K562 (cell line): ENCODE data around the gene EIF4E1B. TPM values are rescaled to one million over a fixed set of nuclear protein-coding genes. Genes with fewer than 3 reads are reported as not detected.
A peak's percentile ranks its signal among the peaks of the same experiment; 100 is the strongest.

Experiments used
- ATAC-seq: fragments of 200-7000 bp; cut with Tn5 transposase; 3 replicates; pipeline ENCODE4 v1.9.1; 2020; ENCODE audit warnings: moderate library complexity
- BruUV-seq: library from RNA; stranded (reverse); fragments of 400-500 nt; replicated peaks from 2 replicates; lab custom pipeline; 2021; lab: Mats Ljungman, UMichigan
- CTCF ChIA-PET: fragments of 300-600 bp; formaldehyde crosslinking; extraction: SDS; loops from one replicate; lab custom pipeline; 2021; ENCODE audit warnings: low intra/inter-chr PET ratio; lab: Yijun Ruan, JAX
- POLR2A ChIA-PET: fragments of 300-600, 350-650 bp; sonication (Branson Sonifier 250); formaldehyde crosslinking; extraction: SDS; loops from one replicate; lab custom pipeline; 2021; ENCODE audit warnings: antibody characterized with exemption, inconsistent platforms; lab: Yijun Ruan, JAX
- DNase-seq, 4 experiments: peaks; one replicate each; pipeline versions ENCODE4 v3.0.0 to v3.0.0-alpha.2; 2011 to 2018; ENCODE audit warnings: low spot score in 3 of 4, mixed read lengths in 3 of 4; ENCODE audit errors: extremely low read depth in 1 of 4
- FAIRE-seq: peaks from 2 replicates; lab custom pipeline; 2011; peaks lifted over from hg19 to GRCh38; lab: Jason Lieb, UNC
- H2AFZ ChIP-seq: 2 replicates; pipeline ENCODE4 v1.6.0; 2011; ENCODE audit warnings: low read depth, low read length, control low read depth, inconsistent platforms
- H3K27ac ChIP-seq: fragments of 200-600 bp; 3 replicates; pipeline ENCODE4 v1.8.0; 2011; ENCODE audit warnings: low read depth, mild to moderate bottlenecking, control low read depth, inconsistent platforms, low read length, moderate library complexity, mixed read lengths; ENCODE audit errors: extremely low read depth
- H3K27me3 ChIP-seq, 2 experiments: fragments of 300-600 bp in 1 of 2; 2 replicates in 1 of 2; 3 replicates in 1 of 2; pipeline versions ENCODE4 v1.6.0 to v1.8.0; 2011; ENCODE audit warnings: inconsistent platforms in 2 of 2, low read length in 2 of 2, mild to moderate bottlenecking in 1 of 2, mixed read lengths in 1 of 2, moderate library complexity in 1 of 2; ENCODE audit not compliant: control insufficient read depth in 2 of 2, insufficient read depth in 2 of 2
- H3K36me3 ChIP-seq: fragments of 300-600 bp; 3 replicates; pipeline ENCODE4 v1.8.0; 2011; ENCODE audit warnings: mild to moderate bottlenecking, low read length, inconsistent platforms; ENCODE audit not compliant: control insufficient read depth, insufficient read depth
- H3K4me1 ChIP-seq, 2 experiments: fragments of 200-600 bp in 1 of 2; replicated peaks in 1 of 2; 2 replicates in 1 of 2; 3 replicates in 1 of 2; pipeline versions ENCODE4 v1.5.1 to v1.8.0; 2011; ENCODE audit warnings: inconsistent platforms in 2 of 2, low read length in 2 of 2, mild to moderate bottlenecking in 1 of 2, mixed read lengths in 1 of 2, moderate library complexity in 1 of 2; ENCODE audit not compliant: control insufficient read depth in 2 of 2, insufficient read depth in 2 of 2
- H3K4me2 ChIP-seq: 2 replicates; pipeline ENCODE4 v1.6.1; 2011; ENCODE audit warnings: low read length, control low read depth, inconsistent platforms, mixed read lengths; ENCODE audit not compliant: insufficient read depth
- H3K4me3 ChIP-seq: fragments of 200-600 bp; sonication (generic), shearing (Covaris generic); 2 replicates; pipeline ENCODE4 v1.5.1; 2016; ENCODE audit warnings: control low read depth, inconsistent platforms
- H3K79me2 ChIP-seq: fragments of 200-600 bp; 3 replicates; pipeline ENCODE4 v1.8.0; 2011; ENCODE audit warnings: low read length, inconsistent platforms; ENCODE audit not compliant: control insufficient read depth, insufficient read depth
- H3K9ac ChIP-seq, 2 experiments: 2 replicates each; pipeline versions ENCODE4 v1.6.0 to v1.6.1; 2011; ENCODE audit warnings: low read depth in 2 of 2, low read length in 2 of 2, control low read depth in 1 of 2, inconsistent platforms in 1 of 2, mild to moderate bottlenecking in 1 of 2, mixed read lengths in 1 of 2; ENCODE audit not compliant: insufficient read depth in 1 of 2
- H3K9me1 ChIP-seq: one replicate; pipeline ENCODE4 v1.6.0; 2011; ENCODE audit warnings: inconsistent platforms, mild to moderate bottlenecking, low read length, moderate library complexity; ENCODE audit not compliant: control insufficient read depth, insufficient read depth
- H3K9me3 ChIP-seq: replicated peaks from 2 replicates; pipeline ENCODE4 v1.5.1; 2011; ENCODE audit warnings: low read depth, low read length, inconsistent platforms; ENCODE audit not compliant: control insufficient read depth, insufficient read depth
- H4K20me1 ChIP-seq: replicated peaks from 2 replicates; pipeline ENCODE4 v1.6.1; 2011; ENCODE audit warnings: low read length, inconsistent platforms, mixed read lengths; ENCODE audit not compliant: control insufficient read depth, insufficient read depth
- ETV6 ChIP-seq, 3 experiments: fragments of 150-350 bp in 1 of 3; sonication (generic) in 1 of 3; formaldehyde crosslinking in 1 of 3; IDR thresholded peaks; 2 replicates each; pipeline versions ENCODE4 v1.6.1 to v1.8.0; 2014 to 2022; ENCODE audit warnings: borderline replicate concordance in 2 of 3, low read depth in 2 of 3, antibody characterized with exemption in 1 of 3, low read length in 1 of 3, mild to moderate bottlenecking in 1 of 3, missing genetic modification reagents in 1 of 3
- GTF2A2 ChIP-seq: IDR thresholded peaks from 2 replicates; pipeline ENCODE4 v1.6.1; 2016; ENCODE audit warnings: mild to moderate bottlenecking, missing genetic modification characterization, missing compliant biosample characterization
- MAZ ChIP-seq, 2 experiments: fragments of 450-650 bp in 1 of 2; sonication (generic) in 1 of 2; formaldehyde crosslinking; IDR thresholded peaks in 1 of 2; conservative IDR thresholded peaks in 1 of 2; 2 replicates each; pipeline versions ENCODE4 v1.4.0 to v1.5.0; 2020; ENCODE audit warnings: mild to moderate bottlenecking in 1 of 2, missing genetic modification reagents in 1 of 2
- MTA2 ChIP-seq: fragments of 450-650 bp; IDR thresholded peaks from 2 replicates; pipeline ENCODE4 v1.6.1; 2016; ENCODE audit warnings: low read depth
- NFIX ChIP-seq: fragments of 250-450 bp; sonication (Bioruptor Pico); IDR thresholded peaks from 2 replicates; pipeline ENCODE4 v1.4.0; 2020; ENCODE audit warnings: low read depth, mild to moderate bottlenecking, moderate library complexity
- RUNX1 ChIP-seq: sonication (generic); IDR thresholded peaks from 2 replicates; pipeline ENCODE4 v1.6.1; 2016; ENCODE audit warnings: antibody characterized with exemption, low read depth
- TCFL5 ChIP-seq: fragments of 250-450 bp; sonication (Bioruptor Pico); conservative IDR thresholded peaks from 2 replicates; pipeline ENCODE4 v1.6.1; 2021; ENCODE audit warnings: mild to moderate bottlenecking, moderate library complexity, matching md5 sums
- WGBS: fragments of 100-300 bp; shearing (Covaris generic); methylation state at CpG from one replicate; pipeline ENCODE4 v1.1.6; 2016; ENCODE audit warnings: low coverage, mixed read lengths; ENCODE audit not compliant: insufficient coverage; ENCODE audit errors: missing lambda C conversion rate; 5-methylcytosine and 5-hydroxymethylcytosine counted together
- in situ Hi-C: fragments of 300-500 bp; cut with MboI; formaldehyde crosslinking; loops from 4 replicates; pipeline ENCODE4 v1.15.0; 2018; ENCODE audit warnings: inconsistent platforms, mixed read lengths
- intact Hi-C: fragments of 100-400 bp; cut with micrococcal nuclease; formaldehyde crosslinking; loops from 2 replicates; pipeline ENCODE4 v1.14.2; 2022
- polyA plus RNA-seq, 8 experiments: library from polyadenylated mRNA; depleted of rRNA in 4 of 8; stranded (reverse) in 5 of 8; unstranded in 3 of 8; fragments of >200 nt; fragmentation: Nextera tagmentation in 2 of 8; fragmentation: Illumina TruSeq in 1 of 8; extraction: Ambion mirVana in 2 of 8; extraction: Trizol in 1 of 8; gene quantifications; 2 replicates each; pipeline versions ENCODE4 v1.2.1 to v1.2.3, GENCODE V29; 2011 to 2014; ENCODE audit warnings: inconsistent platforms in 1 of 8, missing spikeins in 1 of 8
- total RNA-seq, 7 experiments: library from RNA; depleted of rRNA in 6 of 7; stranded (reverse); fragments of >200 nt in 6 of 7; fragmentation: Illumina TruSeq in 2 of 7; extraction: Trizol in 2 of 7; gene quantifications; 2 replicates each; pipeline versions ENCODE4 v1.2.1 to v1.2.3, GENCODE V29; 2011 to 2021; ENCODE audit warnings: low replicate concordance in 1 of 7
- TF ChIP-seq, protein P1 (sequence below): fragments of 200-800 bp; sonication (Bioruptor generic); IDR thresholded peaks from 2 replicates; pipeline ENCODE4 v1.6.1; 2017; ENCODE audit warnings: missing genetic modification characterization, missing compliant biosample characterization
- TF ChIP-seq, protein P2 (sequence below): fragments of 450-650 bp; formaldehyde crosslinking; IDR thresholded peaks from 2 replicates; pipeline ENCODE4 v1.4.0; 2022; ENCODE audit warnings: mild to moderate bottlenecking, moderate library complexity

EIF4E1B gene
- total and polyA plus RNA-seq, 9 of the 15 experiments (the other 6 are each of a cell fraction or from before 2014, with no cell fraction given): not detected

DNA sequence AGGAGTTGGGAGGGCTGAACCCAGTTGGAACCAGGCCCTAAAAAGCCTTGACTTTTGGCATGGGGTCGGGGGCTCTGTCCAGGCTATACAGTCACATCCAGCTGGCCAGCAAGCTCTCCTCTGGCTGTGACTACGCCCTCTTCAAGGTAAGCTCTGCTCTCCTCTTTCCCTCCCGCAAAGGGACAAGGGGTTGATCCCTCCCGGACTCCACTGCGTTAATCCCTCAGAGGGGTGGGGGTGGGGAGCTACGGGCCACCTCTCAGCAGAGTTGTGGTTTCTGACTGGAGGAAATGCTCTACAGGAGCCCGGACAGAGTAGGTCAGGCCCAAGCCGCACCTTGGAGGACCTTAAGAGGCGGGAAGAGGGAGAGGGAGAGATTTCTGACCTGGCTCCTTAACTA, 13.8 kb downstream of the EIF4E1B start:
- intact Hi-C loops: loop anchor here (10.0 kb wide), 1 partner anchor 69 kb away; no protein-coding TSS in a partner anchor
- DNase-seq: peak in 1 of 4 experiments; percentile 38
- H3K4me2 ChIP-seq: no peak overlapping the region
- ChIA-PET POLR2A (no interaction called here), CTCF (no interaction called here)
- H3K4me3 ChIP-seq: no peak overlapping the region
- no peaks in the 10 kb centered on the region for H3K9me3 ChIP-seq
- 0 out of 5 replicates have a peak, but pooled peaks cover 0 to 3% of the 10 kb centered on the region in 2 experiments for H3K27me3 ChIP-seq
- H3K9me1 ChIP-seq: no peaks in the 10 kb centered on the region
- in situ Hi-C loops: no loop called here
- ATAC-seq: no peak
- peaks cover 19% of the 10 kb centered on the region for H3K79me2 ChIP-seq
- H3K36me3 ChIP-seq: no peaks in the 10 kb centered on the region
- peak overlapping the region in 1 of 2 experiments; percentile 69; a peak in 1 of 4 replicates for H3K9ac ChIP-seq
- peaks cover 4% of the 10 kb centered on the region; the same call in 1 of the 2 replicates for H4K20me1 ChIP-seq
- BruUV-seq: no TSS peak
- TF ChIP-seq MTA2: no peak
- TF ChIP-seq, protein P1, sequence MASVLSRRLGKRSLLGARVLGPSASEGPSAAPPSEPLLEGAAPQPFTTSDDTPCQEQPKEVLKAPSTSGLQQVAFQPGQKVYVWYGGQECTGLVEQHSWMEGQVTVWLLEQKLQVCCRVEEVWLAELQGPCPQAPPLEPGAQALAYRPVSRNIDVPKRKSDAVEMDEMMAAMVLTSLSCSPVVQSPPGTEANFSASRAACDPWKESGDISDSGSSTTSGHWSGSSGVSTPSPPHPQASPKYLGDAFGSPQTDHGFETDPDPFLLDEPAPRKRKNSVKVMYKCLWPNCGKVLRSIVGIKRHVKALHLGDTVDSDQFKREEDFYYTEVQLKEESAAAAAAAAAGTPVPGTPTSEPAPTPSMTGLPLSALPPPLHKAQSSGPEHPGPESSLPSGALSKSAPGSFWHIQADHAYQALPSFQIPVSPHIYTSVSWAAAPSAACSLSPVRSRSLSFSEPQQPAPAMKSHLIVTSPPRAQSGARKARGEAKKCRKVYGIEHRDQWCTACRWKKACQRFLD (CRISPR knock-in tag): no peak
- TF ChIP-seq ETV6 (IDR thresholded peaks at IDR 0.05; ENCODE audit: borderline replicate concordance in 1 of 2, low read depth in 2 of 2, low read length in 1 of 2): no peak
- TF ChIP-seq ETV6 (CRISPR knock-in tag; IDR thresholded peaks at IDR 0.05; ENCODE audit: borderline replicate concordance): no peak
- no peak for TF ChIP-seq NFIX (CRISPR knock-in tag)
- no peak for TF ChIP-seq TCFL5
- no peak for TF ChIP-seq MAZ (CRISPR knock-in tag; conservative IDR thresholded peaks at IDR 0.05 in 1 of 2, IDR thresholded peaks at IDR 0.05 in 1 of 2)
- TF ChIP-seq RUNX1: no peak
- TF ChIP-seq GTF2A2 (tag): no peak
- TF ChIP-seq, protein P2, sequence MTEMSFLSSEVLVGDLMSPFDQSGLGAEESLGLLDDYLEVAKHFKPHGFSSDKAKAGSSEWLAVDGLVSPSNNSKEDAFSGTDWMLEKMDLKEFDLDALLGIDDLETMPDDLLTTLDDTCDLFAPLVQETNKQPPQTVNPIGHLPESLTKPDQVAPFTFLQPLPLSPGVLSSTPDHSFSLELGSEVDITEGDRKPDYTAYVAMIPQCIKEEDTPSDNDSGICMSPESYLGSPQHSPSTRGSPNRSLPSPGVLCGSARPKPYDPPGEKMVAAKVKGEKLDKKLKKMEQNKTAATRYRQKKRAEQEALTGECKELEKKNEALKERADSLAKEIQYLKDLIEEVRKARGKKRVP (CRISPR knock-in tag): no peak
- H3K4me1 ChIP-seq: peaks cover 35 to 62% of the 10 kb centered on the region in 2 experiments
- no peak overlapping the region for H3K27ac ChIP-seq
- WGBS: 27% methylated on average over 9 of the region's 9 CpGs
- H2AFZ ChIP-seq: peak overlapping the region; percentile 62; the same call in 1 of the 2 replicates
- peak; percentile 67 for FAIRE-seq
